Myocyte (in vitro differentiated cells): ENCODE measurements around the gene IFITM5. TPM values are rescaled to one million over a fixed set of nuclear protein-coding genes. Genes with fewer than 3 reads are reported as not detected.
A peak's percentile ranks its signal among the peaks of the same experiment; 100 is the strongest.

ENCODE experiments used
- DNase-seq: peaks from one replicate; pipeline ENCODE4 v3.0.0-alpha.2; 2012; ENCODE audit warnings: low read depth
- total RNA-seq: library from RNA; depleted of rRNA; stranded (reverse); fragments of >200 nt; gene quantifications from 2 replicates; pipeline ENCODE4 v1.2.3, GENCODE V29; 2014

The IFITM5 gene
- total RNA-seq, 1 donor from 2014 or later, result not detected

DNA sequence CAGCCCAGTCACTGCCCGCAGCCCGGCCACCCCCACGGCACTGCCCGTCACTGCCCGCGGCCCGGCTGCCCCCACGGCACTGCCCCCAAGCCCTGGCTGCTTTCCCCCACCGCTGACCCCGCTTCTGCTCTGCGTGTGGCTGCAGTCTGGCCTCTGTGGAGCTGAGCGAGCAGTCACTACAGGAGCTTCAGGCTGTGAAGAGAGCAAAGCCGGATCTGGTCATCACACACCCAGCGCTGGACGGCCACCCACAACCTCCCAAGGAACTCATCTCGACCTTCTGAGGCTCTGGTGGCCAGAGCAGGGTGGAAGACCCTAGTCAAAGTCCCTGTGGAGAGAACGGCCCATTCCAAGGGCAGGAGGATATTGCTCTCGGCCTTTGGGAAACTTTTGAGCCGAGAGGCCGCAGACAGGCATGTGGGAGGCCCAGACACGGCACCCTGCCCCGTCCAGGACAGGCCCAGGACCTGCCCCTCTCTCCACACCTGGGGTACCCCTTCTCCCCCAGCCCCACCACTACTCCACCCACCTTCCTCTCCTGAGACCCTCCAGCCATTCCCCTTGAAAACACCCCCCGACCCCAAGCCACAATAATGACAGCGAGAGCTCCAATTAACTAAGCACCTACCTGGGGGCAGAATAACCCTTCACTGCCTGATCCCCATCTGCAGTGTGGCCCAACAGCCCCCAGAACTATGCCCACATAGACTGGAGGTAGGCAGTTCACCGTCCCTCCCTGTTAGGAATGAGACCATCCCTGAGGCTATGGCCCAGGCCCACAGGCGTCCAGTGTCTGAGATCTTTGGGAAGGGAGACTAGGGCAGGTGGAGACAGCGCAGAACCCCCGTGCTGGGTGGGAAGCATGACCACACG, 14.1 kb downstream of the IFITM5 start:
- DNase-seq, result no peak

DNA sequence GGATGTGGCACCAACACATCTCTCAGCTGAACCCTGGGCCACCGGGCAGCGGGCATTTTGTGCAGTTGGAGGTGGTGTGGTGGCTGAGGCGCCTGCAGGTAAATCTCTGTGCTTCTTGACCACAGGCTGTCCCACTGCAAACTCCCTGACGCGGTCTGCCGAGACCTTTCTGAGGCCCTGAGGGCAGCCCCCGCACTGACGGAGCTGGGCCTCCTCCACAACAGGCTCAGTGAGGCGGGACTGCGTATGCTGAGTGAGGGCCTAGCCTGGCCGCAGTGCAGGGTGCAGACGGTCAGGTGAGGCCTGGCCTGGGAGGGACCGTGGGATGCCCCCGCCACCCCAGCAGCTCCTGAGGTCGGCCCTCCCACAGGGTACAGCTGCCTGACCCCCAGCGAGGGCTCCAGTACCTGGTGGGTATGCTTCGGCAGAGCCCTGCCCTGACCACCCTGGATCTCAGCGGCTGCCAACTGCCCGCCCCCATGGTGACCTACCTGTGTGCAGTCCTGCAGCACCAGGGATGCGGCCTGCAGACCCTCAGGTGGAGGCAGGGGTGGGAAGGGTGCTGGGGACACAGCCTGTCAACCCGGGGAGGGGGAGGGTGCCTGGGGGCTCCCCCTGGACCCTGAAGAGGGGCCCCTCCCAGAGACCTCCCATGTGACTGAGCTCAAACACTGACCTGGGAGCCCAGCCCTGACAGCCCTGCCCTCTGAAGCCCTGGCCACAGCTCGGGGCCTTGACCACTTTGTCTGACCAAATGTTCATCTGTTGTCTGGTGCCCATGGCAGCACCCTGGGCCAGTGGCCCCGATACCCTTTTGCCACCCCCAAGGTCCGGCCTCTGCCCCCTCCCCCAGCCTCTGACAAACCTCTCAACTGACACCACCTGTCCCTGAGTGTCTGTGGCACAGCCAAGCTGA, 15.0 kb downstream of the IFITM5 start:
- DNase-seq, result peak; percentile 81

DNA sequence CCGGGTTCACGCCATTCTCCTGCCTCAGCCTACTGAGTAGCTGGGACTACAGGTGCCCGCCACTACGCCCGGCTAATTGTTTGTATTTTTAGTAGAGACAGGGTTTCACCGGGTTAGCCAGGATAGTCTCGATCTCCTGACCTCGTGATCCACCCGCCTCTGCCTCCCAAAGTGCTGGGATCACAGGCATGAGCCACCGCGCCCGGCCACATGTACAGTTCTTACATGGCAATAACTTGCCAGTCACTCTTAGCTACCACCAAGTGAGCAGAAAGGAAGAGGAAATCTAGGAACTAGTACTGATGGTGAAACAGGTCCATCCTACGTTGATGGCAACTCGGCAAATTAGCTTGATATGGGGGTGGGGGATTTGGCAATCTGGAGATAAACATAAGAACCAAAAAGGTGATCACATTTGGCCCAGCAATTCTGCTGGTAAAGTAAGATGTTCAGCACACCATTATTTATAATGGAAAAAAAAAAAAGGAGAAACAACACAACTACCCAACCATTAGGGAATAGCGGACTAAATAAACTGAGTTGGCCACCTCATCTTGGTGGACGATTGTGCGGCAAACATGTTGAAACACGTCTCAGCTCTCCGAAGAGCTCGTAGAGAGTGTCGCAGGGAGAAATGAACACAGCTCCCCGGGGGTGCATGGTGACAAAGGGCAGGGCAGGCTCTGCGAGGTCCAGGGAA, 15.8 kb downstream of the IFITM5 start:
- DNase-seq, result no peak

DNA sequence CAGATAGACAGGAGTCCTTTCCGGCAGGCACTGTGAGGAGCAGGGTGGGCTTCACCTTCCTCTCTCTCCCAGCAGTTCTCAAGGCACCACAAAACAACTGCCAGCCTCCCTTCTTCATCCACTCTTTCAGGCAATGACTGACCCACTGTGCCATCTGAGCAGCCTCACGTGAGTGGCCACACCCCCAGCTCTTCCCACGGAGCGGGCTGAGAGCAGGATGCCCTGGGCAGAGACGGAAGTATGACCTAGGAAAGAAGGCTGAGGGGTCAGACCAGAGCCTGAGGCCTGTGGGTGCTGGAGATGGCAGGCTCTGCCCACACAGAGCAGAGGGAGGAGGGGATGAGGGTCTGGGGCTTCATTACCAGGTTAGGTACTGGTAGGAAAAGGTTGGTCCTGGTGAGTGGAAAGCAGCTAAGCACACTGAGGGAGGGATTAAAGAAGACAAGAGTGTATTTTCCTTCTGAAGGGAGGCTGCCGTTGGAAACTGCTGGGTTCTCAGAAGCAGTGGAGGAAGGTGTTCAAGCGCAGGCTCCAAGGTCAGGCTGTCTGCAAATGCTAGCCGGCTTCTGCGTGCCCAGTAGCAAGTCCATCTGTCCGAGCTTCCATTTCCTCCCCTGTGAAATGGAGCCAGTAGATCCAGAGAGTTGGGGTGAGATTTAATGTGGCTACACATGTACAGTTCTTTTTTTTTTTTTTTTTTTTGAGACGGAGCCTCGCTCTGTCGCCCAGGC, 16.5 kb downstream of the IFITM5 start:
- no peak for DNase-seq

DNA sequence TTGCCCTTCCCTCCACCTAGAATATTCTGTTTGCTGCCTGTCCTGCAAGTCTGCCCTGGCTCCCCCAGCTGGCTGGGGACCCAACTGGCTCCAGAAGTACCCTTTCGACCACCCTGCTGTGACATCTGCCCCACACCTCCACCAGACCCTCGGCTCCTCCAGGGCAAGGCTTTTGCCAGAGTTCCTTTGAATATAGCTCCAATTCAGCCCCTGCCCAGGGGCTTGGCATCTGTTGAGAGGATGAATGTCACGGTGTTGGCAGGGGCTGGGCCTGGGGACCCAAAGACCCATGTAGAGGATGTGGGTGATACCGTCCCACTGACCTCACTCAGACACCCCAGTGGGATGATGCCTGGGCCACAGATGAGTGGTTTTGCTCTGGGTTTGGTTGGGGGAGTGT, 17.2 kb downstream of the IFITM5 start:
- no peak for DNase-seq

DNA sequence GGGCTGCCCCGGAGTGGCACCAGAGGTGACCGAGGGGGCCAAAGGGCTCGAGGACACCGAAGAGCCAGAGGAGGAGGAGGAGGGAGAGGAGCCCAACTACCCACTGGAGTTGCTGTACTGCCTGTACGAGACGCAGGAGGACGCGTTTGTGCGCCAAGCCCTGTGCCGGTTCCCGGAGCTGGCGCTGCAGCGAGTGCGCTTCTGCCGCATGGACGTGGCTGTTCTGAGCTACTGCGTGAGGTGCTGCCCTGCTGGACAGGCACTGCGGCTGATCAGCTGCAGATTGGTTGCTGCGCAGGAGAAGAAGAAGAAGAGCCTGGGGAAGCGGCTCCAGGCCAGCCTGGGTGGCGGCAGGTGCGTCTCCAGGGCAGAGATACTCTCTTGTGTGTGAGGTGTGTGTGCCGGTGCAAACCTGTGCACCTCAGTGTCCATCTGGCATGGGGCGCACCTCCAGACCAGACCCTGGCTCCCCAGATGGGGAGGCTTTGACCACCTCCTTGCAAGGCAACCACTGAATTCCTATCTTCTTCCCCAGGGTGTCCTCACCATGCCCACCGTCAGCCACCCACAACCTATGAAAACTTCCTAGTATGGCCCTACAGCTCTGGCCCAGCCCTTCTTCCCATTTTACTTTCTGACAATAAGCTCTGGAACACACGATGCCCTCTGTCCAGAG, 17.7 kb downstream of the IFITM5 start:
- DNase-seq, result no peak

DNA sequence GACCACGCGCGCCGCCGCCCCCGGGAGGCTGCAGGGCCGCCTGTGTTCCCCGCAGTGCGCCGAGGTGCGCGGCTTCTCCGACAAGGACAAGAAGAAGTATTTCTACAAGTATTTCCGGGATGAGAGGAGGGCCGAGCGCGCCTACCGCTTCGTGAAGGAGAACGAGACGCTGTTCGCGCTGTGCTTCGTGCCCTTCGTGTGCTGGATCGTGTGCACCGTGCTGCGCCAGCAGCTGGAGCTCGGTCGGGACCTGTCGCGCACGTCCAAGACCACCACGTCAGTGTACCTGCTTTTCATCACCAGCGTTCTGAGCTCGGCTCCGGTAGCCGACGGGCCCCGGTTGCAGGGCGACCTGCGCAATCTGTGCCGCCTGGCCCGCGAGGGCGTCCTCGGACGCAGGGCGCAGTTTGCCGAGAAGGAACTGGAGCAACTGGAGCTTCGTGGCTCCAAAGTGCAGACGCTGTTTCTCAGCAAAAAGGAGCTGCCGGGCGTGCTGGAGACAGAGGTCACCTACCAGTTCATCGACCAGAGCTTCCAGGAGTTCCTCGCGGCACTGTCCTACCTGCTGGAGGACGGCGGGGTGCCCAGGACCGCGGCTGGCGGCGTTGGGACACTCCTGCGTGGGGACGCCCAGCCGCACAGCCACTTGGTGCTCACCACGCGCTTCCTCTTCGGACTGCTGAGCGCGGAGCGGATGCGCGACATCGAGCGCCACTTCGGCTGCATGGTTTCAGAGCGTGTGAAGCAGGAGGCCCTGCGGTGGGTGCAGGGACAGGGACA, 18.4 kb downstream of the IFITM5 start:
- DNase-seq, result no peak

DNA sequence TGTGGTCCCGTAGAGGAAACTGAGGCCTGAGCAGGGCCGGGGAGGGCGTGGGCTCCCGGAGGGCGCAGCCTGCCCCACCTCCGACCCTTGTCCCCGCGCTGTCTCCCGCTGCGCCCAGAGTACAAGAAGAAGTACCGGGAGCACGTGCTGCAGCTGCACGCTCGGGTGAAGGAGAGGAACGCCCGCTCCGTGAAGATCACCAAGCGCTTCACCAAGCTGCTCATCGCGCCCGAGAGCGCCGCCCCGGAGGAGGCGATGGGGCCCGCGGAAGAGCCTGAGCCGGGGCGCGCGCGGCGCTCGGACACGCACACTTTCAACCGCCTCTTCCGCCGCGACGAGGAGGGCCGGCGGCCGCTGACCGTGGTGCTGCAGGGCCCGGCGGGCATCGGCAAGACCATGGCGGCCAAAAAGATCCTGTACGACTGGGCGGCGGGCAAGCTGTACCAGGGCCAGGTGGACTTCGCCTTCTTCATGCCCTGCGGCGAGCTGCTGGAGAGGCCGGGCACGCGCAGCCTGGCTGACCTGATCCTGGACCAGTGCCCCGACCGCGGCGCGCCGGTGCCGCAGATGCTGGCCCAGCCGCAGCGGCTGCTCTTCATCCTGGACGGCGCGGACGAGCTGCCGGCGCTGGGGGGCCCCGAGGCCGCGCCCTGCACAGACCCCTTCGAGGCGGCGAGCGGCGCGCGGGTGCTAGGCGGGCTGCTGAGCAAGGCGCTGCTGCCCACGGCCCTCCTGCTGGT, 19.2 kb downstream of the IFITM5 start:
- DNase-seq, result no peak

DNA sequence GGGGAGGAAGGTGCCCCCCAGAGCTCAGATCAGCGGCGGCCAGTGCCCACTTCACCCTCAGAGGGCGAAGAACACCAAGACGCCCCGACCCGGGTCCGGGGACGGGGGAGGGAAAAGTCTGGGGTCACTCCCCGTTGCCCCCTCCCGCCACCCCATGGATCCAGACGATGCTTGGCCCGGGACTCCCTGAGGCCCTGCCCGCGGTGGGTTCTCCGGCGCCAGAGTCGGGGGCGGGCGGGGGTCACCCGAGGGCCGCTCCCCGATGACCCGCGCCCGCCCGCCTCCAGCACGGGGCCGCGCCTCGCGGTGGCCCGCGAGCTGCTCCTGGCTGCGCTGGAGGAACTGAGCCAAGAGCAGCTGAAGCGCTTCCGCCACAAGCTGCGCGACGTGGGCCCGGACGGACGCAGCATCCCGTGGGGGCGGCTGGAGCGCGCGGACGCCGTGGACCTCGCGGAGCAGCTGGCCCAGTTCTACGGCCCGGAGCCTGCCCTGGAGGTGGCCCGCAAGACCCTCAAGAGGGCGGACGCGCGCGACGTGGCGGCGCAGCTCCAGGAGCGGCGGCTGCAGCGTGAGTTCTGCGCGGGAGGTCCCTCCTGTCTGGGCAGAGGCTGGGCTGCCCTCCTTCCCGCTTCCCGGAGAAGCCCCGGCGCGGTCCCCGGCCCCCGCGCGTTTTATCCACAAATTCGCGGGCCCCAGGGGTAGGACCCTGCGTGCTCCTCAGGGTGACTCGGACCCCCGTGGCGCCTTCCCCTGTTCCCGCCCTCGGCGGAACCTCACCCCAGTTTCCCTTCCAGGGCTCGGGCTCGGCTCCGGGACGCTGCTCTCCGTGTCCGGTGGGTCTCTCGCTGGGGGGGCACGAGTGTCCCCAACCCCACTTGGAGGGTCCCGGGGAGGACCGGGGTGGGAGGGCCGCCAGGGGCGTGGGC, 20.0 kb downstream of the IFITM5 start:
- no peak for DNase-seq

DNA sequence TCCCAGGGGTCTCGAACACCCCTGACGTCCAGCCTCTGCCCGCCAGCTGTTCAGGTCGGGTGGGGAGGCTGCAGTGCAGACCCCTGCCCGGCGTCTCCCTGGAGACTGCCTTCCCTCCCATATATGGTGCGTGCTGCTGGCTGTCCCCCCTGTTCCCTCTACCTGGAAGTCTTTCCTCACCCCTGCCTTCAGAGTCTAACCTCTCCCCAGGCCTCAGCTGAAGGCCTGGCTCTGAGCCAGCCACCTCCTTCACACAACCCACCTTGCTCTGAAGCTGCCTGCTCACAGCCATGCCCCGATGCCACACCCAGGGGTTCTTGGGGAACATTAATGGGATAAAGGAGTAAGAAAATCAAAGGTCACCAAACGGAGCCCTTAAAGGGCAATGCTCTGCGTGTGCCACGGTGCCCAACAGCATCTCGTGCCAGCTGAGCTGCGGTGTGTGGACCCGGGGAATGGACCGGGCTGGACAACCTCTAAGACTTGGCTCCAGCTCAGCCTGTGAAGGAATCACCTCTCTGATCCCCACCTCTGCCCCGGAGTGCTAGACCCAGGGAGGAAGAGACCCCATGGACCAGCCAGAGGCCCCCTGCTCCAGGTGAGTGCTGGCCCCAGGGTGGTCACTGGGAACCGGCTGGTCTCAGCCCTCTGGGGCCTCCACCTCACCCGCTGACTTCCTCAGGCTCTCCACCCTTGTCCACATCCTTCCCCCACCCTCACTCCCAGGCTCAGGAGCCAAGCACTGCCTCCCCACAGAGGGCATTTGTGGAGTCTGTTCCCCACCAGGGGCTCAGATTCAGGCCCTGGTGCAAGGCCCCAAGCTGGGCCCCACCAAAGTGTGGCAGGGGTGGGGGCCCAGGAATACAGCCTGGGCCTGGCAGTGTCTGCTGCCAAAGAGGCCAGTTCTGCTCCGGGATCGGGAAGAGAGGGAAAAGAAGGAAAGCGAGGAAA, 21.1 kb downstream of the IFITM5 start, which contains the start of gene NLRP6:
TSS of gene NLRP6 (plus strand) at position 407 of the 951 bp plus-strand sequence. CDS start at position 570, 163 bp downstream.
- DNase-seq, result no peak

DNA sequence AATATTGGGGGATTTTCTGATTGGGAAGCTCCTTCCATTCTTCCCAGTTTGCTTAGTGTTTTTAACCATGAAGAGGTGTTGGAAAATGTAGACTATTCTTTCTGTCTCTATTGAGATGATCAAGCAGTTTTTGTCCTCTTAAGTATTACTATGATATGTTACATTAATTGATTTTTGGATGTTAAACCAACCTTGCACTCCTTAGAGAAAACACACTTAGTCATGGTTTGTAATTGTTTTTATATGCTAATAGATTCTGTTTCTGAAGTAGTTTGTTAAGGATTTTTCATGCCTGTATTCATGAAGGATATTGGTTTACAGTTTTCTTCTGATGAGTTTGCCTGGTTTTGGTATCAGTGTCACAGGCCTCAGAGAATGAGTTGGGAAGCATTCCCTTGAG, 23.1 kb downstream of the IFITM5 start:
- no peak for DNase-seq

DNA sequence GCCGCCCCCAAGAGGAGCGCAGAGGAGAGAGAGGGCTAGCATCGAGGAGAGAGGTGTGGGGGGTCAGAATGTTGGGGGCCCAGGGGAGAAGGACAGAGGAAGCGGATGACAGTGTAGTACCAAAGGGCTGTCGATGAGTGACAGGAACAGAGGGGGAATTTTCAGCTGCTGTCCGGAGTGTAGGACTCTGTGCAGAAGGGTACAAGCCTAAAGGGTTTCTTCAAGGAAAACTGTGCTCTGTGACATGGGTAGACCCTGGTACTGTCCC, 26.5 kb downstream of the IFITM5 start:
- no peak for DNase-seq

DNA sequence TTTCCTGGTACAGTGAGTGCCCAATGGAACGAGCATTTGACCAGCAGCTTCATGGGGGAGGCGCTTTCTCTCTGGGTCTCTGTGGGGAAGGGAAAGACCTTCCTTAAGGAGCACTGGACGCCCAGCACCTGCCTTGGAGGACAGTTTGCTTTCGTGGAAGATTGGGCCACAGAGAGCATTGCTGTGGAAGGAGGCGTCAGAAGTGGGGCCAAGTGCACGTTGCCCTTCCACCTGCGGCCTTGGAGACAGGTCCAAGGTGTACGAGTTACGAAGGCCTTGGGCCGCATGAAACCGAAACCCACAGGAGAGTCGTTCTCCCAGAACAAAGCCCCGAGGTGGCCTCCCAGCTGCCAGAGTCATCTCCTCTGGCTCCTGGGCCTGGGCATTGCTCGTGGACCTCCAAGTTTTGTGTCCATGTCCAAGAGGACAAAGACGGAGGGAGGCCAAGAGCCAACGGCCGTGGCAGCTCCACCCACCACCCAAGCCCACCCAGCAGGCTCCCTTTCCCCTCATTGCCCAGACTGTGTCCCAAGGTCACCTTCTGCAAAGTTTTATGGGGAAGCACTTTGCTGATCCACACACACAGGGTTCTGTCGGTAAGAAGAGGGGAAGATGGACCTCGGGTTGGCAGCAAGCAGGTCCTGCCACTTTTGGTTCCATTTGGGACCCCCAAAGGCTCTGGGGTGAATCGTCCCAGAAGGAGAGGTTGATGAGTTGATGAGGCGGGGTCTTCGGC, 27.0 kb downstream of the IFITM5 start:
- no peak for DNase-seq

DNA sequence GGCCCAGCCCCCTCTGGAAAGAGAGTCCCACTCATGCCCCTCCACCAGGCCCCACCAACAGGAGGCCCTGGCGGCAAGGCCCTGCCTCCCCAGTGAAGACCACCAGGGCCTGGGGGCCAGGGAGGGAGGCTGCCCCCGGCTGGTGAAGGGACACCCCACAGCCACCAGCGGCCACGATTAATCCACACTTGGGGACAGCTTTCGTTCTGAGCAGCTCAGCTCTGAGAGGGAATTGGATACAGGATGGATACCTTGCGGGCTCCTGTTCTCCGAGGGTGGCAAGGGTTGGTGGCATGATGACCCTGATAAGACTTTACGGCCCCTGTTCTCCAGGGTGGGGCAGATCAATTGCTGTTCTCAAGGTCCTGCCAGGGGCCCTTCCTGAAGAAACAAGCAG, 28.0 kb downstream of the IFITM5 start:
- no peak for DNase-seq

DNA sequence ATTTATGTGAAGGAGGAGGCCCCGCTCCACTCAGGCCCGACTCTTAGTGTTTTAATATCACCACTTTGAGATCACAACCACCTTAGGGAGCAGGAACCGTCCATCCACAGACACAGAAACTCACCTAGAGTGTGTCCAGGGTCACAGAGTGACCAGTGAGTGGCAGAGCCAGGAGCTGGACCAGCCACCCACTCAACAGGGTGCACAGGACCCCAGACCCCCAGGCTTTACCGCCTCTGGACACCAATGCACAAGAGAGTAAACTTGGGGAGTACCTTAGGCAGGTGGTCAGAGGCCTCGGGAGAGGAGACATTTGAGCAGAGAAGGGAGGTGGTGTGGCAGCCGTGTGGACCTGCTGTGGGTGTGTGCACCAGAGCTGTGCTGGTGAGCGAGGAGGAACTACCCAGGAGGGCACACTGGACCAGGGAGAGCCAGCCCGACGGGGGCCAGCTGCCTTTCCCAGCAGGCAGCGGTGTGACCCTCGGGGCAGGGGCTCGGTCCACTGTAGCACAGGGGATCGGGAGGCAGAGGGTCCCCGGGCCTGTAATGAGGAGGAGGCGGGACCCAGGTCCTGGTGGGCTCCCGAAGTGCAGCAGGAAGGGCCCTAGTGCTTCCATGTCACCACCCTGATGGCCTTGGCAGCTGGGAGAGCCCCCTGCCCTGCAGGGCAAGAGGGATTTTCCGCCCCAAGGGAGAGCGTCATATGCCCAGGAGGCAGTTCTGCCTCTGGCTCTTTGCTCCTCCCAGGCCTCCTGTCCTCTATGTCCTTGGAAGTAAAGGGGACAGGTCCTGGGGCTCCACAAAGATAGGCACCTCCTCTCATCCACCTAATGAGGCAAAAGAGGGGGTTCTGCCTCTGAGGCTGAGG, 28.6 kb downstream of the IFITM5 start:
- no peak for DNase-seq
